Keratinocyte (primary cell): ENCODE results near the gene MYO9A. TPM values are rescaled to one million over a fixed set of nuclear protein-coding genes. Genes with fewer than 3 reads are reported as not detected.

Experiments
- DNase-seq: peaks from one replicate; pipeline ENCODE4 v3.0.0-alpha.2; 2011; ENCODE audit warnings: low read depth, missing footprints, low spot score
- FAIRE-seq: peaks from 2 replicates; lab custom pipeline; 2011; peaks lifted over from hg19 to GRCh38; lab: Jason Lieb, UNC
- H2AFZ ChIP-seq: 2 replicates; pipeline ENCODE4 v1.6.0; 2012; ENCODE audit warnings: low read length, control low read depth, inconsistent platforms; ENCODE audit not compliant: control insufficient read depth
- H3K27ac ChIP-seq: 2 replicates; pipeline ENCODE4 v1.5.1; 2011; ENCODE audit warnings: low read length; ENCODE audit not compliant: control insufficient read depth, insufficient read depth
- H3K27me3 ChIP-seq: 3 replicates; pipeline ENCODE4 v1.6.0; 2011; ENCODE audit warnings: low read length; ENCODE audit not compliant: control insufficient read depth, insufficient read depth; ENCODE audit errors: extremely low read depth
- H3K36me3 ChIP-seq, 2 experiments: 2 replicates in 1 of 2; 3 replicates in 1 of 2; pipeline ENCODE4 v1.5.1; 2011; ENCODE audit warnings: low read length in 2 of 2, mild to moderate bottlenecking in 1 of 2; ENCODE audit not compliant: control insufficient read depth in 2 of 2, insufficient read depth in 2 of 2; ENCODE audit errors: extremely low read depth in 1 of 2
- H3K4me1 ChIP-seq: 3 replicates; pipeline ENCODE4 v1.5.1; 2011; ENCODE audit warnings: low read length; ENCODE audit not compliant: control insufficient read depth, insufficient read depth; ENCODE audit errors: extremely low read depth
- H3K4me2 ChIP-seq: 3 replicates; pipeline ENCODE4 v1.6.0; 2011; ENCODE audit warnings: low read depth, low read length; ENCODE audit not compliant: control insufficient read depth, insufficient read depth; ENCODE audit errors: extremely low read depth
- H3K4me3 ChIP-seq, 3 experiments: fragments of 200-600 bp in 1 of 3; sonication (generic) in 1 of 3; 2 replicates in 2 of 3; 3 replicates in 1 of 3; pipeline ENCODE4 v1.5.1; 2011 to 2016; ENCODE audit warnings: low read length in 3 of 3, mild to moderate bottlenecking in 3 of 3, control low read depth in 2 of 3, inconsistent platforms in 1 of 3, low read depth in 1 of 3, mixed read lengths in 1 of 3, mixed run types in 1 of 3, moderate library complexity in 1 of 3; ENCODE audit not compliant: control insufficient read depth in 2 of 3, insufficient read depth in 2 of 3; ENCODE audit errors: extremely low read depth in 1 of 3
- H3K79me2 ChIP-seq: 2 replicates; pipeline ENCODE4 v1.6.0; 2012; ENCODE audit warnings: low read length; ENCODE audit not compliant: control insufficient read depth, insufficient read depth
- H3K9ac ChIP-seq: 3 replicates; pipeline ENCODE4 v1.6.0; 2011; ENCODE audit warnings: low read length; ENCODE audit not compliant: control insufficient read depth, insufficient read depth; ENCODE audit errors: extremely low read depth
- H3K9me1 ChIP-seq: 3 replicates; pipeline ENCODE4 v1.6.0; 2011; ENCODE audit warnings: low read length; ENCODE audit not compliant: control insufficient read depth, insufficient read depth; ENCODE audit errors: extremely low read depth
- H3K9me3 ChIP-seq: 2 replicates; pipeline ENCODE4 v1.5.1; 2012; ENCODE audit warnings: low read depth, low read length; ENCODE audit not compliant: control insufficient read depth
- H4K20me1 ChIP-seq: 3 replicates; pipeline ENCODE4 v1.6.0; 2011; ENCODE audit warnings: low read length; ENCODE audit not compliant: control insufficient read depth, insufficient read depth; ENCODE audit errors: extremely low read depth
- CTCF ChIP-seq, 3 experiments: IDR thresholded peaks in 1 of 3; conservative IDR thresholded peaks in 1 of 3; optimal IDR thresholded peaks in 1 of 3; 2 replicates in 2 of 3; 3 replicates in 1 of 3; pipeline versions ENCODE3 to v1.5.1; 2011; ENCODE audit warnings: low read length in 3 of 3, mild to moderate bottlenecking in 3 of 3, moderate library complexity in 2 of 3, control low read depth in 1 of 3, inconsistent platforms in 1 of 3; ENCODE audit not compliant: insufficient read depth in 2 of 3; ENCODE audit errors: extremely low read depth in 1 of 3
- EZH2 ChIP-seq: IDR thresholded peaks from one replicate; pipeline ENCODE4 v1.6.1; 2012; ENCODE audit warnings: inconsistent platforms, mild to moderate bottlenecking, low read length, moderate library complexity
- dilution Hi-C: fragments of 300-500 bp; cut with MboI; formaldehyde crosslinking; loops from one replicate; pipeline ENCODE4 v1.7.0; 2020; ENCODE audit warnings: low sequenced_read_pairs; ENCODE audit not compliant: extremely low pct_ligation_motif_present
- polyA plus RNA-seq, 5 experiments: library from polyadenylated mRNA; depleted of rRNA in 3 of 5; stranded (reverse) in 3 of 5; stranded (forward) in 1 of 5; unstranded in 1 of 5; fragments of >200 nt; gene quantifications; 1 replicate in 1 of 5; 2 replicates in 3 of 5; 3 replicates in 1 of 5; pipeline versions ENCODE4 v1.2.1 to v1.2.3, GENCODE V29; 2011 to 2012; ENCODE audit warnings: missing spikeins in 2 of 5, low read depth in 1 of 5, low replicate concordance in 1 of 5

The MYO9A gene
- polyA plus RNA-seq, 1 donor (not counting 4 experiments of a cell fraction or from before 2014, with no cell fraction given), result 10.6 TPM

- no peaks in the 10 kb centered on the region for H4K20me1 ChIP-seq
- dilution Hi-C loops, result no loop called here
- no peak overlapping the region for H3K4me3 ChIP-seq
- TF ChIP-seq EZH2, result no peak
- TF ChIP-seq CTCF (optimal IDR thresholded peaks at IDR 0.05 in 1 of 3, IDR thresholded peaks at IDR 0.05 in 1 of 3, conservative IDR thresholded peaks at IDR 0.05 in 1 of 3; ENCODE audit: extremely low read depth in 1 of 3, insufficient read depth in 2 of 3, low read length in 3 of 3), result no peak
- no peaks in the 10 kb centered on the region for H3K27me3 ChIP-seq
- H3K36me3 ChIP-seq, result no peaks in the 10 kb centered on the region
- H3K4me2 ChIP-seq, result no peak overlapping the region
- H3K9me1 ChIP-seq, result no peaks in the 10 kb centered on the region
- no peak overlapping the region for H3K9ac ChIP-seq
- H3K9me3 ChIP-seq, result no peaks in the 10 kb centered on the region
- no peaks in the 10 kb centered on the region for H3K4me1 ChIP-seq
- no peaks in the 10 kb centered on the region for H3K79me2 ChIP-seq
- DNase-seq, result no peak
- no peak for FAIRE-seq
- no peak overlapping the region for H2AFZ ChIP-seq
- H3K27ac ChIP-seq, result no peak overlapping the region
Measured at GRCh38 chr15:71883447-71883846, 234.5 kb downstream of the MYO9A start.

DNA sequence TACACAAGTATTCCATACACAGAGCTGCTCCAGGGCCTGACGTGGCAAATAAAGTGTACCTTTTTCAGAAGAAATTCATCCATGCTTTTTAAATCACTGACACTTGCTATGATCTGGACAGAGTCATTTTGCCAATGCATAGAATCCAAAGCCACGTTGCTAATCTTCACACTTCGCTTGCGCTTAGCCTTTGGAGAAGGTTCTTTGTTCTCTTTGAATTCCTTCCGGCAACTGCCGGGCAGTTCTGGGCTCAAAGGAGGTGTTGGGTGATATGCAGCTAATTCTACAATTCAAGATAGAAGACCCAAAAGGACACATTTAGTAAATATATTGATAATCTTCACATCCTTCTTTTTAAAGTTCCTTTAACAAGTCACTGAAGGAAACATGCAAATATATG lies 237.7 kb downstream of the MYO9A start:
- dilution Hi-C loops, result no loop called here
- H3K9ac ChIP-seq, result no peak overlapping the region
- no peak overlapping the region for H3K4me2 ChIP-seq
- H3K4me1 ChIP-seq, result no peaks in the 10 kb centered on the region
- no peaks in the 10 kb centered on the region for H3K9me3 ChIP-seq
- H3K9me1 ChIP-seq, result no peaks in the 10 kb centered on the region
- DNase-seq (no peak), FAIRE-seq (no peak)
- H4K20me1 ChIP-seq, result no peaks in the 10 kb centered on the region
- no peak overlapping the region for H3K27ac ChIP-seq
- no peaks in the 10 kb centered on the region for H3K79me2 ChIP-seq
- TF ChIP-seq CTCF (optimal IDR thresholded peaks at IDR 0.05 in 1 of 3, IDR thresholded peaks at IDR 0.05 in 1 of 3, conservative IDR thresholded peaks at IDR 0.05 in 1 of 3; ENCODE audit: extremely low read depth in 1 of 3, insufficient read depth in 2 of 3, low read length in 3 of 3) (no peak), EZH2 (no peak)
- H3K4me3 ChIP-seq, result no peak overlapping the region
- H3K27me3 ChIP-seq, result no peaks in the 10 kb centered on the region
- H2AFZ ChIP-seq, result no peak overlapping the region
- H3K36me3 ChIP-seq, result no peaks in the 10 kb centered on the region
